ENCODE results near the gene KRTAP5-11. TPM values are rescaled to one million over a fixed set of nuclear protein-coding genes. Genes with fewer than 3 reads are reported as not detected.
"Not testable (repeated sequence)": the region's sequence is repeated elsewhere in the genome, so short reads cannot be mapped to it uniquely, and the experiment has no call there.

Gene KRTAP5-11, protein sequence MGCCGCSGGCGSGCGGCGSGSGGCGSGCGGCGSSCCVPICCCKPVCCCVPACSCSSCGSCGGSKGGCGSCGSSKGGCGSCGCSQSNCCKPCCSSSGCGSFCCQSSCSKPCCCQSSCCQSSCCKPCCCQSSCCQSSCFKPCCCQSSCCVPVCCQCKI
- polyA plus RNA-seq (2014; cell fraction: cytosol; rRNA removed) = not detected in 2 replicates
- polyA plus RNA-seq (2014; cell fraction: nucleus; rRNA removed) = not detected in 2 replicates

DNA sequence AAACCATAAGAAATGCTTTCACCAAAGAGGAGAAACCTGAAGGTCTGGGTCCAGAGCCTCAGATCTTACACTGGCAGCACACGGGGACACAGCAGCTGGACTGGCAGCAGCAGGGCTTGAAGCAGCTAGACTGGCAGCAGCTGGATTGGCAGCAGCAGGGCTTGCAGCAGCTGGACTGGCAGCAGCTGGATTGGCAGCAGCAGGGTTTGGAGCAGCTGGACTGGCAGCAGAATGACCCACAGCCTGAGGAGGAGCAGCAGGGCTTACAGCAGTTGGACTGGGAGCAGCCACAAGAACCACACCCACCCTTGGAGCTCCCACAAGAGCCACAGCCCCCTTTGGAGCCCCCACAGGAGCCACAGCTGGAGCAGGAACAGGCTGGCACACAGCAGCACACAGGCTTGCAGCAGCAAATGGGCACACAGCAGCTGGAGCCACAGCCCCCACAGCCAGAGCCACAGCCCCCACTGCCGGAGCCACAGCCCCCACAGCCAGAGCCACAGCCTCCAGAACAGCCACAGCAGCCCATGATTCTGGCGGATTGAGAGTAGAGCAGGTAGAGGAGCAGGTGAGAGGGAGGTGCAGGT lies at the start of gene KRTAP5-11:
KRTAP5-11 (minus strand) TSS at position 567 of the 587 bp plus-strand sequence; CDS start at position 529, 38 bp downstream.
- DNase-seq (ENCODE audit: low spot score) = no peak

DNA sequence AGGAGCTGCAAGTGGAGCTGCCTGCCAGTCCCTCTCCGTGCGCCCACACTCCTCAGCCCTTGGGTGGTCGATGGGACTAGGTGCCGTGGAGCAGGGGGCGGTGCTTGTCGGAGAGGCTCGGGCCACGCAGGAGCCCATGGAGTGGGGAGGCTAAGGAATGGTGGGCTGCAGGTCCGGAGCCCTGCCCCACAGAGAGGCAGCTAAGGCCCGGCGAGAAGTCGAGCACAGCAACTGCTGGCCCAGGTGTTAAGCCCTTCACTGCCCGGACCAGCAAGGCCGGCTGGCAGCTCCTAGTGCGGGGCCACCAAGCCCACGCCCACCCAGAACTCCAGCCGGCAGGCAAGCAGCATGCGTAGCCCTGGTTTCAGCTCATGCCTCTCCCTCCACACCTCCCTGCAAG lies 48.9 kb upstream of the KRTAP5-11 start:
- DNase-seq (ENCODE audit: low spot score) = not testable (repeated sequence)

- DNase-seq (ENCODE audit: low spot score) = peak; percentile 53
Observed at GRCh38 chr11:71630071-71630470, 47.4 kb upstream of the KRTAP5-11 start.

DNA sequence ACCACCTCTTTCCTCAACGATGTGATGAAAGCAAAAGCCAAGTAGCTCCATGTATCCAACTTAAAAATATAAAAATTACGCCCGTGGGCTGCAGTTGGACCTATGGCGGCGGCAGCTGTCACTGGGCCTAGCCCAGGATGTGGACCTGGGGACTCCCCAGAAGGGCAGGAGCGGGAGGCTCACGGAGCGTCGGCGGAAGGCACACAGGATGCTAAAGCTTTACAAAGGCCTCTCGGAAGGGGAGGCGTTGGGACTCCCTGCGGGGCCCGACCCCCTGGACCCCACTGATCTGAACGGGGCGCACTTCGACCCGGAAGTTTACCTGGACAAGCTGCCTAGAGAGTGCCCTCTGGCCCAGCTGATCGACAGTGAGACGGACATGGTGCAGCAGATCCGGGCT lies 46.3 kb upstream of the KRTAP5-11 start:
- DNase-seq (ENCODE audit: low spot score) = not testable (repeated sequence)

- not testable (repeated sequence) for DNase-seq (ENCODE audit: low spot score)
Observed at GRCh38 chr11:71623226-71623625, 40.6 kb upstream of the KRTAP5-11 start.

GRCh38 chr11:71622561-71622960 lies 39.9 kb upstream of the KRTAP5-11 start:
- not testable (repeated sequence) for DNase-seq (ENCODE audit: low spot score)

GRCh38 chr11:71615003-71615402 lies 32.3 kb upstream of the KRTAP5-11 start:
- DNase-seq (ENCODE audit: low spot score) = not testable (repeated sequence)

GRCh38 chr11:71614366-71614917 lies 31.8 kb upstream of the KRTAP5-11 start:
- DNase-seq (ENCODE audit: low spot score) = not testable (repeated sequence)

DNA sequence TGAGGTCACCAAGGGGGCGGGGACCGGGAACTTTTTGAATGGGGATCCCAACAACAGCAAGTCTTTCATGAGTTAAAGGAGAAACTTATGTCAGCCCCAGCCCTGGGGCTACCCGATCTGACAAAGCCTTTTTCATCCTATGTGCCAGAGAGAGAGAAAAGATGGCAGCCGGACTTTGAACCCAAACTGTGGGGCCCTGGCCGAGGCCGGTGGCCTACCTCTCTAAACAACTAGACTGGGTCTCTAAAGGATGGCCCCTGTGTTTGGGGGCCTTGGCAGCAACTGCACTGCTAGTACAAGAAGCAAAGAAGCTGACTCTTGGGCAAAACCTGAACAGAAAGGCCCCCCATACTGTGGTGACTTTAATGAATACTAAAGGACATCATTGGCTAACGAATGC lies 31.3 kb upstream of the KRTAP5-11 start:
- not testable (repeated sequence) for DNase-seq (ENCODE audit: low spot score)

DNA sequence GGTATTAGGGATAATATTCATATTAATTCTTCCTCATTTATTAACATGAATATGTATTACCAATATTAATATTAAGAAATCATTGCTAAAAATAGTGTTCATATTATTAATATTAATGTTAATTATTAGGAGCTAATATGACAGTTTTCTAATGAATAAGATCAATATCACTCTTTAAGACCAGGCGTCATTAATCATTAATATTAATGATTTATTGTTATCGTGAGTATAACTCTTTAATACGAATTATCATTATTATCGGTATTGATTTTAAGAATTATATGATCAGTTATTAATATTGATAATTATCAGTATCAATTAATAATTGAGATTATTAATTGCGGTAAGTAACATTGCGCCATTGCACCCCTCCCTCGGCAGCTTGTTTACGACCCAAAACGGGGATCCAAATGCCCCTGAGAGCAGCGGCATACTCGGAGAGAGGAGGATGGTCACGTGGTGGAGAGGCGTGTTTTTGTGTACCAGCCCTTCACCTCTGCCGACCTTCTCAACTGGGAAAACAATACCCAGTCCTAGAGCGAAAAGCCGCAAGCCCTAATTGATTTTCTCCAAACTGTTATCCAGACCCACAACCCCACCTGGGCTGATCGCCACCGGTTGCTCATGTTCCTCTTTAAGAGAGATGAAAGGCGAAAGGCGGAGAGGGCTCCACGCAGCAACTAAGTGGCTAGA lies 28.7 kb upstream of the KRTAP5-11 start:
- not testable (repeated sequence) for DNase-seq (ENCODE audit: low spot score)

GRCh38 chr11:71608272-71608671 lies 25.6 kb upstream of the KRTAP5-11 start:
- DNase-seq (ENCODE audit: low spot score) = not testable (repeated sequence)

DNA sequence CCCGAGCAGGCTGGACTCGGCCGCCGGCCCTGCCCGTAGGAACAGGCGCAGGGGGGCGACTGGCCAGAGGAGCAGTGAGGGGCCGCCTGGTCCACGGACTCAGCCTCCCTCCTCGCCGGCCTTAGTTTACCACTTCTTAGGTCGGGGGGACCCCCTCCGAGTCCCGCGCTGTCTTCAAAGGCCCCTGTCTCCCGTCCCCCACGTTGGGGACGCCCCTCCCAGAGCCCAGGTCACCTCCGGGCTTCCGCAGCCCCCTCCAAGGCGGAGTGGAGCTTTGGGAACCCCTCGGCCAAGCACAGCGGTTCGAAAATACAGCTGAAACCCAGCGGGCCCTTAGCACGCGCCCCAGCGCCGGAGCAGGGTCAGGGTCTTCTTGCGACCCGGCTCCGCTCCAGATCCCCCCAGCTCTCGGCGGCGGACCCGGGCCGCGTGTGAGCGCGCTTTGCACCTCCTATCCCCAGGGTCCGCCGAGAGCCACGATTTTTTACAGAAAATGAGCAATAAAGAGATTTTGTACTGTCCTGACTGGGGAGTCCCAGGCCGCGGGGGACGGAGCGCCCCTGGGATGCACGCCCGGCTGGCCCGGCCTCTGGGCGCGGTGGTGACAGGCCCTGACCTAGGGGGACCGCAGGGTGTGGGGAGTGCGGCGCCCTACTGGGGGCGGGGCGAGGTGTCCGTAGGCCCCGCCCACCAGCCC lies 25.0 kb upstream of the KRTAP5-11 start:
- not testable (repeated sequence) for DNase-seq (ENCODE audit: low spot score)

GRCh38 chr11:71606853-71607519 lies 24.3 kb upstream of the KRTAP5-11 start:
- not testable (repeated sequence) for DNase-seq (ENCODE audit: low spot score)

GRCh38 chr11:71604798-71605488 lies 22.3 kb upstream of the KRTAP5-11 start:
- not testable (repeated sequence) for DNase-seq (ENCODE audit: low spot score)

- not testable (repeated sequence) for DNase-seq (ENCODE audit: low spot score)
Observed at GRCh38 chr11:71603221-71603620, 20.5 kb upstream of the KRTAP5-11 start.

DNA sequence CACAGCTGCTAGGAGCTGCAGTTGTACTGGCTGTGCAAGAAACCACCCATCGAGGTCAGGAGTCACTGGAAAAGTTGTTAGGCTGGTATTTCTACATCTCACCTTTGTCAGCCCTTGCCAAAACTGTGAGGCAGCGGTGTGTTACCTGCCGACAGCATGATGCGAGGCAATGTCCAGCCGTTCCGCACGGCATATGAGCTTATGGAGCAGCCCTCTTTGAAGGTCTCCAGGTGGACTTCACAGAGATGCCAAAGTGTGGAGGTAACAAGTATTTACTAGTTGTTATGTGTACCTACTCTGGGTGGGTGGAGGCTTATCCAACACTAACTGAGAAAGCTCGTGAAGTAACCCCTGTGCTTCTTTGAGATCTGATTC lies 6.9 kb upstream of the KRTAP5-11 start:
- DNase-seq (ENCODE audit: low spot score) = not testable (repeated sequence)

DNA sequence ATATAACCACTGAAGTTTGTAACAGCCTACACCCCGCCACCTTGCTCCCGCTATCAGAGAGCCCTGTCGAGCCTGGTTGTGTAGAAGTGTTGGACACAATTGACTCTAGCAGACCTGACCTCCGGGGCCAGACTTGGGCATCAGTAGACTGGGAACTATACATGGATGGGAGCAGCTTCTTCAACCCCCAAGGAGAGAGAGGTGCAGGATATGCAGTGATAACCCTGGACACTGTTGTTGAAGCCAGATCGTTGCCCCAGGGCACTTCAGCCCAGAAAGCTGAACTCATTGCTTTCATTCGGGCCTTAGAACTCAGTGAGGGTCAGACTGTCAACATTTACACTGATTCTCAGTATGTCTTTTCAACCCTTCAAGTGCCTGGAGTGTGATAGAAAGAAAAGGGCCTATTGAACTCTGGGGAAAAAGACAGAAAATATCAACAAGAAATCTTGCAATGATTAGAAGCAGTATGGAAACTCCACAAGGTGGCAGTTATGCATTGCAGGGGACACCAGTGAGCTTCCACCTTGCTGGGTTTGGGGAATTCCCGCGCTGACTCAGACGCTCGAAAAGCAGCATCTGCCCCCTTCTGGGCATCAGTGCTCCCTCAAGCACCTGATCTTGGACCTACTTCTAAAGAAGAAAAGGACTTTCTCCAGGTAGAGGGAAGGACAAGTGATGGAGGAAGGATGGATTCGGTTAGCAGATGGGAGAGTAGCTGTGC lies 6.3 kb upstream of the KRTAP5-11 start:
- not testable (repeated sequence) for DNase-seq (ENCODE audit: low spot score)

- DNase-seq (ENCODE audit: low spot score) = not testable (repeated sequence)
Observed at GRCh38 chr11:71588314-71588713, 5.6 kb upstream of the KRTAP5-11 start.

DNA sequence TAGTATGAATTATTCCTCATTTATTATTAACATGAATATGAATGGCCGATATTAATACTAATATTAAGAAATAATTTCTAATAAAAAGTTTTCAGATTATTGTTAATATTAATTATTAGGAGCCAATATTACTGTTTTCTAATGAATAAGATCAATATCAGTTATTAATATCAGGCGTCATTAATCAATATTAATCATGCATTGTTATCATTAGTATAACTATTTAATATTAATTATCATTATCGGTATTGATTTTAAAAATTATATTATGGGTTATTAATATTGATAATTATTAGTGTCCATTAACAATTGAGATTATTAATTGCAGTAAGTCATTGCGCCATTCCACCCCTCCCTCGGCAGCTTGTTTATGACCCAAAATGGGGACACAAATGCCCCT lies 3.0 kb upstream of the KRTAP5-11 start:
- DNase-seq (ENCODE audit: low spot score) = not testable (repeated sequence)

DNA sequence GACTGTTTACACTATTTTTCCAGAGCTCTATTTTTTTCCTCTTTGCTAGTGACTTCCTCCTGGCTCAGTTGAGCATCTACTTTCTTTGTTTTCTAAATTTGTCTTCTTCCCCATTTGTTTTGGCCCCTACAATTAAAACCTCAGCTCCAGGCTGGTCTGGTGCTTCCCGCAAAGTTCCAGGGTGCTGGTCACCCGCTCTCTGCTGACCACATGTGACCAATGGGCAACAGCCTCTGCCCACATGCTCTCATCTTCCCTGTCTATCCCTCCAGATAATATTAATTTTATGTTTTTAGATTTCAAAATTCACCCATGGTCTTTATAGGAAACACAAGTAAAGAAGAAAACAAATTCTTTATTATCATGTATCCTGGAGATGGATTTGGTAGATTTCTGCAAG lies 294 bp upstream of the KRTAP5-11 start:
- not testable (repeated sequence) for DNase-seq (ENCODE audit: low spot score)

All from SK-N-DZ (cell line).